AG20443 (cell line): ENCODE data around the gene ATG7.
"Not testable (repeated sequence)": the region's sequence is repeated elsewhere in the genome, so short reads cannot be mapped to it uniquely, and the experiment has no call there.

Source experiments
- DNase-seq: peaks from one replicate; pipeline ENCODE4 v3.0.0; 2012; ENCODE audit warnings: low spot score, mixed read lengths

The ATG7 gene

DNA sequence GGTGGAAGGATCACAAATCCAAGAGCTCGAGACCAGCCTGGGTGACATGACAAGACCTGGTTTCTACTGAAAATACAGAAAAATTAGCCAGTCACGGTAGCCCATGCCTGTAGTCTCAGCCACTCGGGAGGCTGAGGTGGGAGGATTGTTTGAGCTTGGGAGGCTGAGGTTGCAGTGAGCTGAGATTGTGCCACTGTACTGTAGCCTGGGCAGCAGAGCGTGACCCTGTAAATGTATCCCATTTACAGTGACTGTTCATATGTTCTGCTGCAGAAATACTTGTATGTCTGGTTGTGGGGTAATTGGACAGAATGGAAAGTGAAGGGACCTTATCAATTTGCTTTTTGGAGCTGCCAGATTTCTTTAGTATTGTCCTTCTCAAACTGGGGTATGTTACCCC, 24.9 kb downstream of the ATG7 start:
- no peak for DNase-seq

DNA sequence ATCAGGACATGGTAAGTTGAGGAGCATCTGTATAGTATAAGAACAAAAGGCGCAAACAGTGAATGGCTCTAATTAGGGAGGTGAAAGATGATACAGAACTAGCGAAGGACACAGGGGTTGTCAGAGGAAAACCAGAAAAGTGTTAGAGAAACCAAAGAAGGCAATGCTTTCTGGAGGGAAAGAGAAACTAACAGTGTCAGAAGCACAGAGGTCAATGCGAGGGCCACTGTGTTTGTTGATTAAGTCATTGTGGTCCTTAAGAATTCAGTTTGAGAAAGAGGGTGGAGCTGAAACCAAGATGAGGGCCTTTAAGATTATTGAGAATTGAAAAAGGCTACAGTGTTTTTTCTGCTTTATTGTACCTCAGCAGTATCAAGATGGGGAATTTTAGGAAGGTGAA, 28.8 kb downstream of the ATG7 start:
- DNase-seq: no peak

DNA sequence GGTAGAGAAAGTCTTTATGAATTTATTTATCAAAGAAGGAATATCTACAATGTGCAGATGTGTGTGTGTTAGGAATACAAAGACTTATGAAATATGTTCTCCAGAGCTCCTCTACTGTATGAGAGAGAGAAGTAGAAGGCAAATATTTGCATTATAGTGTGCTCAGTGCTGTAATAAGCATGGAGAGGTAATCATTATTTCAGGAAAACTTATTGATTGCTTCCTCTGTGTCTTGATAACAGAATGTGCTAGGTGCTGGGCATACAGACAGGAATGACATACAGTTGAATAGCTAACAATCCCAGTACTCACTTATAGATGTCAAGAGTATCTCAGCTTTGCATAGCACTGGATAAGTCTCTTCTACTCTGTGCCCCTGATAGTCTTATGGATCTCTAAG, 30.2 kb downstream of the ATG7 start:
- no peak for DNase-seq

GRCh38 chr3:11304175-11304574, 32.0 kb downstream of the ATG7 start:
- DNase-seq: no peak

- no peak for DNase-seq
Observed at GRCh38 chr3:11305509-11305908, 33.3 kb downstream of the ATG7 start.

GRCh38 chr3:11306817-11307589, 34.8 kb downstream of the ATG7 start:
- no peak for DNase-seq

DNA sequence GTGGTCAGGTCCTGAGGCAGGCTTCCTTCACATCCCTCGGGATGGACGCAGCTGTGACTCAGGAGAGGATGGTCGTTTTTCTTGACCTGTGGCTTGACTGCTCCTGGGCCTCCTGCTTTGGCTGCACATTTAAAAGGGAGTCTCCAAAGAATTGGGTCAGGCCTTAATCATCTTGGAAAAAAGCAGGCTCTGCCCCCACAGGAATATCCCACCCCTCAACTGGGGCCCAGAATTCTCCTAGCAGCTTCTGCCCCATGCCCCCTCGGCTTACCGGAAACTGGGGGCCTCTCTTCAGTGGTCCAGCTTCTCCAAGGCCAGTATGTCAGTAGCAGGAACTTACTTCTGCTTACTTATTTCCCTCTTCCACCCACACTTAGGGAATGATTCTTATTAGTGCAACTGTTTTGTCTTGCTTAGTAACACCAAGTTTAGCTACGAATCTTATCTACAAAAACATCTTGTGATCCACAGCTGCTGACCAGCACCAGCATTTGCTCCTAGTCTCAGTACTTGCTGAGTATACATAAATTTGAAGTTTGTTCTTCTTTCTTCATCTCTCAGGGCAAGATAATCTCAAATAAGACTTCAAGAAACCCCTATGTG, 35.7 kb downstream of the ATG7 start:
- no peak for DNase-seq

GRCh38 chr3:11310258-11310657, 38.1 kb downstream of the ATG7 start:
- DNase-seq: no peak

GRCh38 chr3:11312166-11312565, 40.0 kb downstream of the ATG7 start:
- no peak for DNase-seq

DNA sequence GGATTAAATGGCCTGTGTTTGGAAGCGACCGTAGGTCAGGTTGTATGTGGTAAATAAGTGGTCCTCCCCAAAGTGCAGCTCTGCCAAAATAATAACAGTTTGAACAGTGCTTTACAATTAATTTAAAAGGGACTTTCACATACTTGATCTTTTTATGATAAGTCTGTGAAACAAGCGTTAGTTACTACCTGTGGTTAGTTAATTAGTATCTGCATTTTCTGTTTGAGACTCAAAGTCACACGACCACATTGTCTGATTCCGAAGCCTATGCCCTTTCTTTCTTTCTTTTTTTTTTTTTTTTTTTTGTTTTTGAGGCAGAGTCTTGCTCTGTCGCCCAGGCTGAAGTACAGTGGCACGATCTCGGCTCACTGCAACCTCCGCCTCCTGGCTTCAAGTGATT, 45.1 kb downstream of the ATG7 start:
- DNase-seq: no peak

DNA sequence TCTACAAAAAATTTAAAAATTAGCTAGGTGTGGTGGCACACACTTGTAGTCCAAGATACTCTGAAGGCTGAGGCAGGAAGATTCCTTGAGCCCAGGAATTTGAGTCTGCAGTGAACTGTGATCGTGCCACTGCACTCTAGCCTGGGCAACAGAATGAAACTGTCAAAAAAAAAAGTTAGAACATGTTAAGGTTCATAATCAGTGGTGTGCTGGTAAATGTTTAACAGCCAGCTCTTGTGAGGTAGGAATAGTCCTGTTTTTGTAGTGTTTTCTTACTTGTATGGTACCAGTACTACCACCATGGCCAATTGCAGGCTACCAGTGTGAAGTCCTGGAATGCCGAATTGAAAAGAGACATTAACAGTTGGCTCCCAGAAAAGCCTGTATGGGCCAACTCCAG, 50.7 kb downstream of the ATG7 start:
- no peak for DNase-seq

DNA sequence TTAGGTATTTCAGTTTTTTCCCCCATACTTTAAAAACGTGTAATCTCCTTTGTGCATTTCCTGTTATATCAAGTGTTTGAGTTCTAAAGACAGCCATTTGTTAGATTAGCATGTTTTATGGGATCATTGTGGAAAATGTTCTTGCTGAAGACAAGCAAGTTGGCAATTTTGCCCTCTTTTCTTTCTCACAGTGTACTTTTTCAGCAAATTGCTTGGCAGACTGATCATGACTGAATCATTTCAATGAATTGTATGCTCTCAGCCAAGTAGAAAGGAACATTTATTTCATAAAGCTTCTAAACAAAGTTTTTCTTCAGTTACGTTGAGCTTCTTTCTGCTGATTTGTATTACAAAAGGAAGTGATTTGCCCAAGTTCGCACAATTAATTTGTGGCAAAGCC, 51.6 kb downstream of the ATG7 start:
- DNase-seq: peak; percentile 18

GRCh38 chr3:11327619-11328018, 55.4 kb downstream of the ATG7 start:
- no peak for DNase-seq

DNA sequence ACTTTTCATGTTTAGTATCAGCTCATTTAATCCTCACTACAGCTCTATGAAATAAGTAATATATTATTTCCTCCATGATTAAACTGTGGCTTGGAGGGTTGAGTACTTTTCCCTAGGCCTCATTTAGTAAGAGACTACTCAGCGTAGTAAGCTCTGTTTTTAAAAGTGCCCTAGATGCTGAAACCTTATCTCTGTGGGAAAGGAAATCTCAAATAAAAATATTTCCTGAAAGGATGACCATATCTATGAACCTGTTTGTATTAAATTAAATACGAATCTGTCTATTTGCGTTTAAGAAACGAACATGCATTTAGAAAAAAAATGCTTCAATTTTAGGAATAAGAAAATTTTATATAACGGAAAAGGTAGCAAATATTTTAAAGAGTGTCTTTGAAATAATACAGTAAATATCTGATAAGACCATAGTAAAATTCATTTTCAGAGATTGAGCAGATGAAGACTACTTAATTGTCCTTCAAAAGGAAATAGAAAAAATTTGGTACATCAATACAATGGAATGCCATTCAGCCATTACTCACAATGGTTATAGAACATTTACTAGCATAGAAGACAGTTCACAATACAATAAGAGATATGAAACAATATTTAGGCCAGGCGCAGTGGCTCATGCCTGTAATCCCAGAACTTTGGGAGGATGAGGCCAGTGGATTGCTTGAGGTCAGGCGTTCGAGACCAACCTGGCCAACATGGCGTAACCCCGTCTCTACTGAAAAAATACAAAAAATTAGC, 56.2 kb downstream of the ATG7 start:
- DNase-seq: no peak

DNA sequence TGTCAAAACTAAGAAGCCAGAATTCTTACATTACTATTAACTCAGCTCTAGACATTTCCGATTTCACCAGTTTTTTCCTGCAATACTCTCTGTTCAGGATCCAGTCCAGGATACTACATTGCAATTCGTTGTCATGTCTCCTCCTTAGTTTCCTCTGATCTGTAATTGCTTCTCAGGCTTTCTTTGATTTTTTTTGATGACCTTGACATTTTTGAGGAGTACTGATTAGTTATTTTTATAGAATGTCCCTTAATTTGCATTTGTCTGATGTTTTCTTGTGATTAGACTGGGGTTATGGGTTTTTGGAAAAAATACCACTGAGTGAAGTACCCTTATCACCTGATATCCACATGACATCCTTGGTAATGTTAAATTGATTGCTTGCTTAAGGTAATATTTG, 57.6 kb downstream of the ATG7 start:
- no peak for DNase-seq

DNA sequence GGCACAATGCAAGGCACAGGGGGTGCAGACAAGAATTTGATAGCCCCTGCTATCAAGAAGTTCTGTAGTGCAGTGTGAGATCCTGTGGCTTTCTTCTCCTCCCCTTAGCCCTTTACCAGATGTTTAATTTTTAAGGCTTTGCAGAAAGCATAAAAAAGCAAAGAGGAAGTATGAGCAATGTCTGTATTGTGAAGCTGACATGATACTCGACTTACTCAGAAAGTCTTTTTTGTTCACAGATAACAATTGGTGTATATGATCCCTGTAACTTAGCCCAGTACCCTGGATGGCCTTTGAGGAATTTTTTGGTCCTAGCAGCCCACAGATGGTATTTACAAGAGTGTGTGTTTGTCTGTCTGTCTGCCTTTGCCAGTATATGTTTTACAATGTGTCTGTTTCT, 58.9 kb downstream of the ATG7 start:
- DNase-seq: no peak

- peak; percentile 62 for DNase-seq
Observed at GRCh38 chr3:11335056-11335608, 62.9 kb downstream of the ATG7 start.

GRCh38 chr3:11339541-11339940, 67.3 kb downstream of the ATG7 start:
- DNase-seq: no peak

DNA sequence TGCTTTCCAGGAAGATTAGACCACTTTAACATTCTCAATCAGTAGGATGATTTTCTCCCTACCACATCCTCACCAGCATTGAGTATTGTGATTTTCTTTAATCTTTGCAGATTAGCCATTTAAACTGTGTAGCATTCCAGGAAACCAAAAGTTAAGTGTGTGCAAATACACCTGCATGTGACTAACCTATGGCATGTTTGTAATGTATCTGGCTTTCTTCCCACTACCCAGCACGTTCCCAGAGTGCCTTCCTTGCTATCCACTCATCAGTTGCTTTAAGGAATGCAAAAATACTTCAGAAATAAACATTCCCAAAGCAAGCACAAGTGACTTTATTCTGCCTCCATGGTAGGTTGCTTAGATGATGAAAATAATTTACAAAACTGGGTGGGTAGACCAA, 74.2 kb downstream of the ATG7 start:
- DNase-seq: no peak

GRCh38 chr3:11348877-11349276, 76.7 kb downstream of the ATG7 start:
- not testable (repeated sequence) for DNase-seq

DNA sequence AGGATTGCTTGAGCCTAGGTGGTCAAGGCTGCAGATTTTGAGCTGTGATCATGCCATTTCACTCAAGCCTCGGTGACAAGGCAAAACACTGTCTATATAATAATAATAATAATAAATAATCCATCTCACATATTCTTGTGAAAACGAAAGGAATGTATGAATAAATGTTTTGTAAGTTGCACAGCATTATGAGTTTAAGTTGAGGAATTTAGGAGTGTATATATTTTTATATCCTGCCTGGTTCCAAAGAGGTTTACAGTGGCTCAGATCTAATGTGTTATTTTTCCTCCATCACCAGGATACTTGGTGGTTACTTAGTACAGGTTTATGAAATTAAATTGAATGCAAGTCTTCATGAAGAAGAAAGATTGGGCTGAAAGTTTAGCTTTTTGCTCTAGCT, 77.2 kb downstream of the ATG7 start:
- DNase-seq: no peak

- DNase-seq: no peak
Observed at GRCh38 chr3:11350374-11350773, 78.2 kb downstream of the ATG7 start.

GRCh38 chr3:11351451-11351850, 79.3 kb downstream of the ATG7 start:
- DNase-seq: no peak
